Adrenal gland (tissue), 5 donors: ENCODE data around the gene ASPHD1.
"Not testable (repeated sequence)": the region's sequence is repeated elsewhere in the genome, so short reads cannot be mapped to it uniquely, and the experiment has no call there.

Experiments
- POLR2A ChIP-seq, 2 donors: fragments of 450-650 bp; IDR thresholded peaks; one replicate each; pipeline ENCODE4 v1.6.1; 2017; ENCODE audit warnings: antibody characterized with exemption in 2 of 2, mild to moderate bottlenecking in 2 of 2, moderate library complexity in 1 of 2
- TF ChIP-seq, protein P1 (sequence below), 6 experiments: fragments of 450-650 bp in 4 of 6; fragments of 200-600 bp in 2 of 6; sonication (generic) in 1 of 6; IDR thresholded peaks; 1 replicate in 5 of 6; 2 replicates in 1 of 6; pipeline versions ENCODE4 v1.5.1 to v1.8.0; 2016 to 2021; ENCODE audit warnings: antibody characterized with exemption in 6 of 6, mild to moderate bottlenecking in 2 of 6, moderate library complexity in 1 of 6
- donor health status: DM: no; HTN: no; CAD: no.

GRCh38 chr16:29869067-29869466, 31.2 kb upstream of the ASPHD1 start:
- TF ChIP-seq, protein P1, sequence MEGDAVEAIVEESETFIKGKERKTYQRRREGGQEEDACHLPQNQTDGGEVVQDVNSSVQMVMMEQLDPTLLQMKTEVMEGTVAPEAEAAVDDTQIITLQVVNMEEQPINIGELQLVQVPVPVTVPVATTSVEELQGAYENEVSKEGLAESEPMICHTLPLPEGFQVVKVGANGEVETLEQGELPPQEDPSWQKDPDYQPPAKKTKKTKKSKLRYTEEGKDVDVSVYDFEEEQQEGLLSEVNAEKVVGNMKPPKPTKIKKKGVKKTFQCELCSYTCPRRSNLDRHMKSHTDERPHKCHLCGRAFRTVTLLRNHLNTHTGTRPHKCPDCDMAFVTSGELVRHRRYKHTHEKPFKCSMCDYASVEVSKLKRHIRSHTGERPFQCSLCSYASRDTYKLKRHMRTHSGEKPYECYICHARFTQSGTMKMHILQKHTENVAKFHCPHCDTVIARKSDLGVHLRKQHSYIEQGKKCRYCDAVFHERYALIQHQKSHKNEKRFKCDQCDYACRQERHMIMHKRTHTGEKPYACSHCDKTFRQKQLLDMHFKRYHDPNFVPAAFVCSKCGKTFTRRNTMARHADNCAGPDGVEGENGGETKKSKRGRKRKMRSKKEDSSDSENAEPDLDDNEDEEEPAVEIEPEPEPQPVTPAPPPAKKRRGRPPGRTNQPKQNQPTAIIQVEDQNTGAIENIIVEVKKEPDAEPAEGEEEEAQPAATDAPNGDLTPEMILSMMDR (IDR thresholded peaks at IDR 0.05), result not testable (repeated sequence)
- TF ChIP-seq POLR2A (IDR thresholded peaks at IDR 0.05), result not testable (repeated sequence)
